HUES6 (cell line): ENCODE results near the gene CNN3.
A peak's percentile ranks its signal among the peaks of the same experiment; 100 is the strongest.

Experiments used
- H3K27ac ChIP-seq: 2 replicates; pipeline ENCODE4 v1.7.0; 2013; ENCODE audit warnings: low read depth, mild to moderate bottlenecking, low read length, inconsistent platforms
- H3K27me3 ChIP-seq: 2 replicates; pipeline ENCODE4 v1.6.1; 2013; ENCODE audit warnings: low read length; ENCODE audit not compliant: control insufficient read depth, insufficient read depth
- H3K36me3 ChIP-seq: 2 replicates; pipeline ENCODE4 v1.6.1; 2013; ENCODE audit warnings: low read length; ENCODE audit not compliant: control insufficient read depth, insufficient read depth
- H3K4me1 ChIP-seq: 2 replicates; pipeline ENCODE4 v1.6.1; 2013; ENCODE audit warnings: low read length; ENCODE audit not compliant: control insufficient read depth, insufficient read depth
- H3K4me3 ChIP-seq: 2 replicates; pipeline ENCODE4 v1.5.1; 2013; ENCODE audit warnings: low read depth, low read length
- H3K9ac ChIP-seq: one replicate; pipeline ENCODE4 v1.6.1; 2013; ENCODE audit warnings: mild to moderate bottlenecking, low read length
- H3K9me3 ChIP-seq: 2 replicates; pipeline ENCODE4 v1.6.1; 2013; ENCODE audit warnings: low read depth, low read length; ENCODE audit not compliant: control insufficient read depth, insufficient read depth

The CNN3 gene

GRCh38 chr1:94926915-94927404 is at the start of gene CNN3:
Gene CNN3 (minus strand): TSS chr1:94927110. CDS start chr1:94926894, 216 bp downstream.
- Histone ChIP-seq H3K4me3 (peak within 1 kb of the TSS; percentile 98), H3K36me3 (peaks cover 3% of the 10 kb centered on the region; the same call in 1 of the 2 replicates), H3K9ac (peak within 1 kb of the TSS; percentile 99), H3K27me3 (no peaks in the 10 kb centered on the region), H3K27ac (peak within 1 kb of the TSS; percentile 97), H3K9me3 (no peaks in the 10 kb centered on the region), H3K4me1 (peaks cover 45% of the 10 kb centered on the region)

DNA sequence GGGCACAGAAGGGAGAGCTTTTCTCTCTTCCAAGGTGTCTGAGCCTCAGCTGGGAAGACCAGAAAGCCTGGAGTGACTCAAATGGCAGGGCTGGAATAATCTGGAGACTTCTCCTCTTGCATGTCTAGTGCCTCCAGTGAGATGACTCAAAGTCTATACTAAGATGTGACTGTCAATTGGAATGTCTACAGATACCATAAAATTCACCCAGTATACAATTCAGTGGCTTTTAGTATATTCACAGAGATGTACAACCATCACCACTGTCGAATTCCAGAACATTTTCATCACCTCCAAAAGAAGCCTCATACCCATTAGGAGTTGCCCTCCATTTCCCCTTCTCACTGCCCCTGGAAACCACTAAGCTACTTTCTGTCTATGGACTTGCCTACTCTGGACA is 47.9 kb upstream of the CNN3 start:
- Histone ChIP-seq H3K9ac (no peak overlapping the region), H3K36me3 (no peaks in the 10 kb centered on the region), H3K4me1 (peaks cover 8% of the 10 kb centered on the region; the same call in 1 of the 2 replicates), H3K27me3 (no peaks in the 10 kb centered on the region), H3K9me3 (peaks cover 3% of the 10 kb centered on the region; the same call in 1 of the 2 replicates), H3K27ac (no peak overlapping the region), H3K4me3 (no peak overlapping the region)

DNA sequence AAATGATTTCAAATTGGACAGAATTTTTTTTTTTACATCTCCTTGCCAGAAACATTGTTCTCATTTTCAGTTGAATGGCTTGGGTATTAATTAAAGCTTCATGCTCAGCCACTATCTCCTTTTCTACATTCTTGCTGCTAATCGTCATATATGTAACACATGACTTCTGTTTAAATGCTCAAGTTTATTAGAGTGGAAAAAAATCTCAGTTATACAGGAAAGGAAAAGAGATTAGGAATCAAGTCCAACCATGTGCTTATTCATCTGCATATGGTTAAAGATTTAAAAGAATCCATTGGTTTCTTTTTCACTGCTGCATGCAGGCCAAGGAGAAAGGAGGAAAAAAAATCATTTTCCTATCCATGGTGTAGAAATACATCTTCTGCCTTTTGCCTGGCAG is 47.3 kb upstream of the CNN3 start:
- H3K4me3 ChIP-seq: no peak overlapping the region
- peaks cover 3% of the 10 kb centered on the region; the same call in 1 of the 2 replicates for H3K9me3 ChIP-seq
- peaks cover 8% of the 10 kb centered on the region; the same call in 1 of the 2 replicates for H3K4me1 ChIP-seq
- no peak overlapping the region for H3K27ac ChIP-seq
- no peaks in the 10 kb centered on the region for H3K36me3 ChIP-seq
- H3K9ac ChIP-seq: no peak overlapping the region
- no peaks in the 10 kb centered on the region for H3K27me3 ChIP-seq

DNA sequence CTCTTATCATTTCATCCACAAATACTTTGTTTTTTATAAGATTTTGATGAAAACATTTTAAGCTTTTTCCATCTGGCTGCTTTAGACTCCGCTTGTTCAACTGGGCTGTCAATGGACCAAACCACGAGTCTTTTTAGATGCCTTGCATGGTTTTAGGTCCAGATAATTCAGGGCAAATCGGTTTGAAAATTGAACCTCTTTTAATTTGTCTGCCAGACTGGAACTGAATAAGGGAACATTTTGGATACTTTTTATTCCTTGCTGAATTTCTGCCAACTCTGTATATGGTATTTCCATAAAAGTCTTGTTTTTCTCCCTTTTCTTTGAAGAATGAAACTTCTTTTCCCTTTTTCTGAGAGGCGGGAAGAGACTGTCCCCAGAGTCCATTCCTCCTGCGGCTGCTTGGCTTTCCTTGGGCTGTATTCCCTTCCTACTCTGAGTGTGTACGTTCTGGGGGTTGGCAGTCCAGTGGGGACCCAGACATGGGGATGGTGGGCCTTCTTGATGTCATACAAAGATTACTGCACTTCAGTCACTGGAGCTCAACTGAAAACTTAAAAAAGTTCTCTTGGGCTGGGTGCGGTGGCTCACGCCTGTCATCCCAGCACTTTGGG is 46.5 kb upstream of the CNN3 start:
- Histone ChIP-seq H3K27me3 (no peaks in the 10 kb centered on the region), H3K9ac (no peak overlapping the region), H3K4me3 (no peak overlapping the region), H3K36me3 (no peaks in the 10 kb centered on the region), H3K4me1 (peaks cover 8% of the 10 kb centered on the region; the same call in 1 of the 2 replicates), H3K9me3 (peaks cover 3% of the 10 kb centered on the region; the same call in 1 of the 2 replicates), H3K27ac (no peak overlapping the region)

DNA sequence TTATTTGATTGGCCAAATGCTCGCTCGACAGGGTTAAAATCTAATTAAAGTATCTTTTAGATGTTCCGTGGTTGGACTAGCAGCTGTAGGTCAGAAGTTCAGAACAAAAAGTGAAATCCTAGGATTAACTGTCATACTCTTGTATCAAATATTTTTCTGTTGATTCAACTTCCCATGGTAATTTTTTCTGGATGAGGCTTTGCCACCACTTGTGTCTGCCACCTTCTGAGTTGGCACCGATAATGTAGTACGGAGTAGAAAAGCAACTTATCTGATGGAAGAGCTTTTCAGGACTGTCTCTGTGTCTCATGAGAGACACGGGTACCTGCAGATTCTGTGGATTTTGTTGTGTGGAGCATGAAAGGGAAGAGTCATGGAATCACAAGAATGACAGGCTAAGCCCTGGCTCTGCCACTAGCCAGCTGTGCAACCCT is 44.6 kb upstream of the CNN3 start:
- H3K9me3 ChIP-seq: peaks cover 3% of the 10 kb centered on the region; the same call in 1 of the 2 replicates
- H3K27ac ChIP-seq: no peak overlapping the region
- H3K4me1 ChIP-seq: peaks cover 8% of the 10 kb centered on the region; the same call in 1 of the 2 replicates
- H3K27me3 ChIP-seq: no peaks in the 10 kb centered on the region
- no peak overlapping the region for H3K4me3 ChIP-seq
- no peak overlapping the region for H3K9ac ChIP-seq
- no peaks in the 10 kb centered on the region for H3K36me3 ChIP-seq

DNA sequence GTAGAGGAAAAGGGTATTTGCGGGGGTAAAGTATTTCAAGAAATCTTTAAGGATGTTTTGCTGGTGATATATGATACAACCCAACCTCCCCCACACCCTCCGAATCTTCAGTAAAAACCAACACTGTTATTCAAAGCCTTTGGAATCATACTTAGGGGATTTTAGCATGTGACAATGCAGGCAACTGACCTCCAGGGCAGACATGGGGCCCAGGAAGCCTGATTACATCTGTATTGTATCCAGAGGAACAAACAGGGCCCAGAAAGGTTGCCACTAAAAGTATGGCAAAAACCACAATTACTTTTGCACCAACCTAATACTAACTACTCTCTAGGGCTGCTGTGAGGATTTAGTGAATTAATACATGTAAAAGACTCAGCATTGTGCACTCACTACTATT is 43.9 kb upstream of the CNN3 start:
- Histone ChIP-seq H3K27me3 (no peaks in the 10 kb centered on the region), H3K4me1 (peaks cover 8% of the 10 kb centered on the region; the same call in 1 of the 2 replicates), H3K27ac (no peak overlapping the region), H3K4me3 (no peak overlapping the region), H3K9me3 (peaks cover 3% of the 10 kb centered on the region; the same call in 1 of the 2 replicates), H3K36me3 (no peaks in the 10 kb centered on the region), H3K9ac (no peak overlapping the region)

DNA sequence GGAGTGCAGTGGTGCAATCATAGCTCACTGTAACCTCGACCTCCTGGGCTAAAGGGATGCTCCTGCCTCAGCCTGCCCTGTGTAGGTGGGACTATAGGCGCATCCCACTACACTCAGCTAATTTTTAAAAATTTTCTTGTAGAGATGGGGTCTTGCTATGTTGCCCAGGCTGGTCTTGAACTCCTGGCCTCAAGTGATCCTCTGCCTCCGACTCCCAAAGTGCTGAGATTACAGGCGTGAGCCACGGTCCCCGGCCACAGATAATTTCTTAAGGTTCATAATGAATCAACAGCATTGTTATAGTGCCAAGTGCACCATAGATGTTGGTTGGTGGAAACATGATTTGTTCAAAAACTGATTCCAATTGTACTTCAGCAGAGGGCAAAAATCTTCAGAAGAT is 42.2 kb upstream of the CNN3 start:
- peaks cover 8% of the 10 kb centered on the region; the same call in 1 of the 2 replicates for H3K4me1 ChIP-seq
- H3K36me3 ChIP-seq: no peaks in the 10 kb centered on the region
- no peak overlapping the region for H3K4me3 ChIP-seq
- no peak overlapping the region for H3K27ac ChIP-seq
- H3K9ac ChIP-seq: no peak overlapping the region
- H3K9me3 ChIP-seq: no peaks in the 10 kb centered on the region
- no peaks in the 10 kb centered on the region for H3K27me3 ChIP-seq

DNA sequence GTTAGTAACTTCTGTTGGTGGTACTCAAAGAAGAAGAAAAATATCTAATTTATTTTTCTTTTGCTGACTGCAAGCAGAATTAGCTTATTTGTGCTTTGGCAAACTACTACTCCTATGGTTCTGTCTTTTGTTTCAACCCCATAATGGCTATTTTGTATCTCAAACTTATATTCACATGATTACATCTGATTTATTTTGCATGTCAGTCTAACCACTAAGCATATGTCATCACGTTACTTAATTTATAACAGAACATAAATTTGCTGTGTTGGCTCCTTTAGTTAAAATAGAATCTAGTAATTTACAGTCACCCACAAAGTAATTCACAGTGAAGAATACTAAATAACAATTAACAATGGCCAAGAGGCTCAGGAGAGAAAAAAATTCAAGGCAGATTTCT is 39.1 kb upstream of the CNN3 start:
- Histone ChIP-seq H3K27ac (no peak overlapping the region), H3K9me3 (no peaks in the 10 kb centered on the region), H3K4me3 (no peak overlapping the region), H3K36me3 (no peaks in the 10 kb centered on the region), H3K27me3 (no peaks in the 10 kb centered on the region), H3K9ac (no peak overlapping the region), H3K4me1 (peaks cover 2% of the 10 kb centered on the region; the same call in 1 of the 2 replicates)

DNA sequence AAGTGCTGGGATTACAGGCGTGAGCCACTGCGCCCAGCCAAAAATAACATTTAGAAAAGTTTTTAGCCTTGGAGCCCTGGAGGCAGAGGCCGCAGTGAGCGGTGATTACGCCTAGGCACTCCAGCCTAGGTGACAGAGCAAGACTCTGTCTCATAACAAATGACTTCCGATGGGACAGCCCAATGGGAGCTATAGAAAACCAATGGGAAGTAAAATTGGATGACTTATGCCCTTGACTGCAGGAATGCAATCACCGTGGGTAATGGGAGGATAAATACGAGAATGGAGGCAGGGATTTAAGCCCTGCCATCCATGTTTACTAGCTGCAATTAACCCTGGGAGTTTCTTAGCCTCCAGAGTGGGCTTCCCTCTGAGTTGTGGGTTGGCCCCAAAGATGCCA is 37.0 kb upstream of the CNN3 start:
- H3K27me3 ChIP-seq: no peaks in the 10 kb centered on the region

DNA sequence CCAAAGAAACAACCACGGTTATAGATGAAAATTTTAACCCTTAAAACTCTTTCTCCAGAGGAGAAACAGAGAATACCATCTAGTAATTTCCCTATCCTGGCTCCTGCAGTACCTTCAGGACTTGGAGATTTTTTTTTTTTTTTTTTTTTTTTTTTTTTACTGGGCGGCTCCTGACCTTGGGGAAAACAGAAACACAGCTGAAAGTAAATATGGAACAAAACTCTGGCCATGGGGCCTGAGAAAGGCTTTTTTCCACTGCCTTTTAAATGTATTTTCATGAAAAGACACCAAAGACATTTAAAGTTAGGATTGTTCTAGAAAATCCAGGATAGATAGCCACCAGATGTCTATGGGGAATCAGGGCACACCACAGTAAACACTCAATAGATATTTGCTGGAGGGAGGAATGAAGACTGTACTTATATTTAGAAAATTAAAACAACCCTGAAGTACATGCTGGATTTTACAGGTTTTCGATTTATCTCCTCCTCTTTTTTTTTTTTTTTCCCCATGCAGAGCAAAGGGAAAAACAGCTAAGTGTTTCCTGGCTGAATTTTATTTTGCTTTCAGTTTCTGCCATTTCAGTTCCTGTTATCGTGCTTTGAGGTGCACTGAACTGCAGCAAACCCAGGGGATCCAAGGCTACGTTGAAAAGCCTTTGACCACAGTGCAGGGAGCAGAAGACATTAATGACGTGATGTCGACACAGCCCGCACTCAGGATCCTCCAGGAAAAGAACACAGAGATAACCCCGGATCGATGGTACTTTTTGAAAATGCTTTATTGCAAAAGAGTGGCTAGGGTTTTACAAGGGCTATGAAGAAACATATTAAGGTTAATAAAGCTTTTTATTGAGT is 35.7 kb upstream of the CNN3 start:
- Histone ChIP-seq H3K27me3 (no peaks in the 10 kb centered on the region), H3K4me1 (no peaks in the 10 kb centered on the region), H3K36me3 (no peaks in the 10 kb centered on the region), H3K9ac (no peak overlapping the region), H3K4me3 (no peak overlapping the region), H3K9me3 (no peaks in the 10 kb centered on the region), H3K27ac (no peak overlapping the region)

More for the DNA sequence above, 37.0 kb upstream of the CNN3 start:
- H3K36me3 ChIP-seq: no peaks in the 10 kb centered on the region
- H3K9ac ChIP-seq: no peak overlapping the region
- H3K4me1 ChIP-seq: no peaks in the 10 kb centered on the region
- H3K27ac ChIP-seq: no peak overlapping the region
- H3K4me3 ChIP-seq: no peak overlapping the region
- H3K9me3 ChIP-seq: no peaks in the 10 kb centered on the region

DNA sequence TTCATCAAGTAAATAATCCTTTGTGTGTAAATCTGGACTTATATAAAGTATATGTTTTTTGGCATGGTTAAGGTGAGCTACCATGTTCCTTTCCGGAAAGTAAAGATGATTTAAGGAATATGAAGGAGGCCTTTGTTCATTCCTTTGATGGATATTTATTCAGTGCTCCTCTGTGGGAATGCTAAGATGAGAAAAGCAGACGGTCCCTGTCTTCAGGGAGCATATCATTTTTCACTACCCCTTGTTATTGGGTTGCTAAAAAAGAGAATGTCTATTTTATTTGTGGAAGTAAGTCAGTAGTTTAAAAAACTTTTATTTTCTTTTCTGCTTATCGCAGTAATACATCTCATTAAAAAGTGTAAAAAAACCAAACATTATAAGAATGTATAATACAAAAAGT is 35.1 kb upstream of the CNN3 start:
- no peaks in the 10 kb centered on the region for H3K4me1 ChIP-seq
- H3K27ac ChIP-seq: no peak overlapping the region
- H3K4me3 ChIP-seq: no peak overlapping the region
- H3K9me3 ChIP-seq: no peaks in the 10 kb centered on the region
- no peaks in the 10 kb centered on the region for H3K36me3 ChIP-seq
- no peaks in the 10 kb centered on the region for H3K27me3 ChIP-seq
- H3K9ac ChIP-seq: no peak overlapping the region
